Gastroesophageal sphincter (tissue), 4 donors: ENCODE data around the gene HSPA9. TPM values are rescaled to one million over a fixed set of nuclear protein-coding genes. Genes with fewer than 3 reads are reported as not detected.
"Not testable (repeated sequence)": the region's sequence is repeated elsewhere in the genome, so short reads cannot be mapped to it uniquely, and the experiment has no call there.

ENCODE experiments used
- ATAC-seq: fragments of 150-250 bp; one replicate; pipeline ENCODE4 v1.9.1; 2016; ENCODE audit warnings: mild to moderate bottlenecking, moderate library complexity
- H3K27ac ChIP-seq, 4 donors: fragments of 200-600 bp; sonication (generic) in 3 of 4; 1 replicate in 3 of 4; 2 replicates in 1 of 4; pipeline ENCODE4 v1.5.1; 2016 to 2019
- H3K27me3 ChIP-seq: fragments of 200-600 bp; sonication (generic); one replicate; pipeline ENCODE4 v1.5.1; 2019
- H3K36me3 ChIP-seq, 2 donors: fragments of 200-600 bp; sonication (generic); one replicate each; pipeline ENCODE4 v1.5.1; 2019; ENCODE audit warnings: control low read depth in 1 of 2
- H3K4me1 ChIP-seq, 3 donors: fragments of 200-600 bp; sonication (generic); 1 replicate in 2 of 3; 2 replicates in 1 of 3; pipeline ENCODE4 v1.5.1; 2016 to 2019; ENCODE audit warnings: control low read depth in 2 of 3
- H3K4me3 ChIP-seq, 2 donors: fragments of 200-600 bp; sonication (generic); one replicate each; pipeline ENCODE4 v1.5.1; 2019; ENCODE audit warnings: mild to moderate bottlenecking in 1 of 2, moderate library complexity in 1 of 2
- H3K9me3 ChIP-seq, 3 donors: fragments of 200-600 bp; sonication (generic); one replicate each; pipeline ENCODE4 v1.5.1; 2017 to 2019; ENCODE audit warnings: control low read depth in 2 of 3
- EP300 ChIP-seq: sonication (generic); formaldehyde crosslinking; IDR thresholded peaks from one replicate; pipeline ENCODE4 v1.6.1; 2017; ENCODE audit warnings: antibody characterized with exemption, mild to moderate bottlenecking
- POLR2A ChIP-seq, 2 donors: fragments of 450-650 bp; IDR thresholded peaks; one replicate each; pipeline ENCODE4 v1.6.1; 2017; ENCODE audit warnings: antibody characterized with exemption in 2 of 2, mild to moderate bottlenecking in 2 of 2, moderate library complexity in 1 of 2
- POLR2AphosphoS5 ChIP-seq: sonication (generic); formaldehyde crosslinking; IDR thresholded peaks from one replicate; pipeline ENCODE4 v1.6.1; 2017; ENCODE audit warnings: antibody characterized with exemption
- WGBS, 2 donors: methylation state at CpG; one replicate each; pipeline ENCODE4 v1.1.5; 2018; ENCODE audit warnings: low coverage in 1 of 2; 5-methylcytosine and 5-hydroxymethylcytosine counted together
- total RNA-seq, 4 donors: library from RNA; depleted of rRNA; stranded (reverse); fragments of >200 nt; gene quantifications; one replicate each; pipeline ENCODE4 v1.1.0, GENCODE V29; 2016
- TF ChIP-seq, protein P1 (sequence below), 4 experiments: fragments of 200-600 bp in 2 of 4; fragments of 450-650 bp in 2 of 4; sonication (generic) in 1 of 4; IDR thresholded peaks; one replicate each; pipeline ENCODE4 v1.5.1; 2017 to 2019; ENCODE audit warnings: antibody characterized with exemption in 4 of 4, mild to moderate bottlenecking in 2 of 4, moderate library complexity in 2 of 4

Gene HSPA9
- total RNA-seq, 4 donors from 2014 or later, result 201 to 367 (median 267) TPM

DNA sequence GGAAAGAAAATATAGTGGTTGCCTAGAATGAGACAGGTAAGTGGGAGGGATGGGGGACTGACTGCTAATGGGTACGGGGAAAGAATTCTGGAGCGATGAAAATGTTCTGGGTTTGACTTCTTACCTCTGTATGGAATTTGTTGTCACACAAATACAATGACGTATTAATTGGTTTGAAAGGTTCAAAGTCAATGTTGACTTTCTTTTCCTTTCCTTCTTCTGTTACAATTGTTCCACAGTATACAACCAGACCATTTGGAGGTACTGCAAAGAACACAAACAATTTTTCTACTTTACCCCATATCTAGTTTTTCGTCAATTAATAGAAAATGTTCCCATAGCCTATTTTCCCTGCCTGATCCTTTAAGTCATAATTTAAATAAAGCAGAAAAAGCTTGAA, 57.8 kb downstream of the HSPA9 start:
- Histone ChIP-seq H3K9me3 (no peaks in the 10 kb centered on the region), H3K4me3 (no peak overlapping the region), H3K36me3 (peaks cover 9 to 62% of the 10 kb centered on the region in 2 donors), H3K27ac (no peak overlapping the region), H3K4me1 (peaks cover 0 to 15% (median 0%) of the 10 kb centered on the region in 3 donors), H3K27me3 (no peaks in the 10 kb centered on the region)
- no peak for ATAC-seq
- TF ChIP-seq POLR2AphosphoS5, result no peak
- no peak for TF ChIP-seq POLR2A (IDR thresholded peaks at IDR 0.05)
- no peak for TF ChIP-seq EP300
- TF ChIP-seq, protein P1, sequence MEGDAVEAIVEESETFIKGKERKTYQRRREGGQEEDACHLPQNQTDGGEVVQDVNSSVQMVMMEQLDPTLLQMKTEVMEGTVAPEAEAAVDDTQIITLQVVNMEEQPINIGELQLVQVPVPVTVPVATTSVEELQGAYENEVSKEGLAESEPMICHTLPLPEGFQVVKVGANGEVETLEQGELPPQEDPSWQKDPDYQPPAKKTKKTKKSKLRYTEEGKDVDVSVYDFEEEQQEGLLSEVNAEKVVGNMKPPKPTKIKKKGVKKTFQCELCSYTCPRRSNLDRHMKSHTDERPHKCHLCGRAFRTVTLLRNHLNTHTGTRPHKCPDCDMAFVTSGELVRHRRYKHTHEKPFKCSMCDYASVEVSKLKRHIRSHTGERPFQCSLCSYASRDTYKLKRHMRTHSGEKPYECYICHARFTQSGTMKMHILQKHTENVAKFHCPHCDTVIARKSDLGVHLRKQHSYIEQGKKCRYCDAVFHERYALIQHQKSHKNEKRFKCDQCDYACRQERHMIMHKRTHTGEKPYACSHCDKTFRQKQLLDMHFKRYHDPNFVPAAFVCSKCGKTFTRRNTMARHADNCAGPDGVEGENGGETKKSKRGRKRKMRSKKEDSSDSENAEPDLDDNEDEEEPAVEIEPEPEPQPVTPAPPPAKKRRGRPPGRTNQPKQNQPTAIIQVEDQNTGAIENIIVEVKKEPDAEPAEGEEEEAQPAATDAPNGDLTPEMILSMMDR (IDR thresholded peaks at IDR 0.05), result no peak
- WGBS, 2 donors, result 91 to 92% methylated on average over 4 of the region's 4 CpGs

DNA sequence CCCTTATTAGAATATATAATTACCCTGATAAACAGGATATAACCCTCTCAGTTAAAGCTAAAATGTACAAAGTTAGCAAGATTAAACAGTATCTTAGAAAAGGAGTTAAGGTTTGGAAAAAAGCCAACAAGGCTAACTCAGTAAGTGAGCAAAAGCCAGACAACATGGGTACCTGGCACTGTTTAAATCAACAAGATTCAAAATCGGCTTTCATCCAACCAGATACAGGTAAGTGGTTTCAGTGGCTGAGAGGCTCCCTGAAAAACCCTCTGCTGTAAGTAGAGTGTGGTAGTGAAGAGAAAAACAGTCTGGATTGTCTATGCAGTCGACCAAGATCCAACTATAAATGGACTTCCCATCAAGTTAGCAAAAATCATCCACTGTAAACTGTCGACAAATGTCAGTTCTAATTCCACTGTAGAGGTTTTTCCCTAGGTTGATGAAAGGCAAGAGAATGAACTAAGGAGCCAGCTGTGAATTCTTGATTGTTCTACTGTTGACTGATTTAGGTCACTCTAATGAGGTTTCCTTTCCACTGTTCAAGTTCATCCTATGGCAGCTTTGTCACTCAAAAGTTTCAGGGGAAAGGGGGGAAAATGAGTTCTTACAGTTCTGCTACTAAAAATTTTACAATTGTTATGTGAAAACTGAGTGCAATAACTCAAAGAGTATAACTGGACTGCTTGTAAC, 59.5 kb downstream of the HSPA9 start:
- TF ChIP-seq POLR2AphosphoS5 (no peak), POLR2A (IDR thresholded peaks at IDR 0.05) (no peak), EP300 (no peak)
- TF ChIP-seq, protein P1 (IDR thresholded peaks at IDR 0.05), result no peak
- Histone ChIP-seq H3K4me3 (no peak overlapping the region), H3K4me1 (peaks cover 0 to 5% (median 0%) of the 10 kb centered on the region in 3 donors), H3K27ac (no peak overlapping the region), H3K27me3 (no peaks in the 10 kb centered on the region), H3K9me3 (no peaks in the 10 kb centered on the region), H3K36me3 (peaks cover 9 to 77% of the 10 kb centered on the region in 2 donors)
- no peak for ATAC-seq
- 76 to 80% methylated on average over 3 of the region's 3 CpGs for WGBS, 2 donors

DNA sequence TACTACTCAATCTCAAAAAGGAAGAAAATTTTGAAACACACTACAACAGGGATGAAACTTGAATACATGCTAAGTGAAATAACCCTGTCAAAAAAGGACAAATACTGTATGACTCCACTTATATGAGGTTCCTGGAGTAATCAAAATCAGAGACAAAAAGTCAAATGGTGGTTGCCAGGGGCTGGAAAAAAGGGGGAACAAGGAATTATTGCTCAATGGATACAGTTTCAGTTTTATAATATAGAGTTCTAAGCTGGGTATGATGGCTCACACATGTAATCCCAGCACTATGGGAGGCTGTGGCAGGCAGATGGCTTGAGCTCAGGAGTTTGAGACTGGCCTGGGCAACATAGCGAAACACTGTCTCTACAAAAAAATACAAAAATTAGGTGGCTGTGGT, 61.2 kb downstream of the HSPA9 start:
- Histone ChIP-seq H3K9me3 (no peaks in the 10 kb centered on the region), H3K36me3 (peaks cover 9 to 94% of the 10 kb centered on the region in 2 donors), H3K27ac (no peak overlapping the region), H3K27me3 (no peaks in the 10 kb centered on the region), H3K4me3 (no peak overlapping the region), H3K4me1 (no peaks in the 10 kb centered on the region)
- no peak for ATAC-seq
- TF ChIP-seq, protein P1 (IDR thresholded peaks at IDR 0.05), result no peak
- TF ChIP-seq POLR2AphosphoS5 (no peak), POLR2A (IDR thresholded peaks at IDR 0.05) (no peak), EP300 (no peak)
- WGBS, 2 donors, result 75 to 100% methylated on average over 1 of the region's 1 CpG

DNA sequence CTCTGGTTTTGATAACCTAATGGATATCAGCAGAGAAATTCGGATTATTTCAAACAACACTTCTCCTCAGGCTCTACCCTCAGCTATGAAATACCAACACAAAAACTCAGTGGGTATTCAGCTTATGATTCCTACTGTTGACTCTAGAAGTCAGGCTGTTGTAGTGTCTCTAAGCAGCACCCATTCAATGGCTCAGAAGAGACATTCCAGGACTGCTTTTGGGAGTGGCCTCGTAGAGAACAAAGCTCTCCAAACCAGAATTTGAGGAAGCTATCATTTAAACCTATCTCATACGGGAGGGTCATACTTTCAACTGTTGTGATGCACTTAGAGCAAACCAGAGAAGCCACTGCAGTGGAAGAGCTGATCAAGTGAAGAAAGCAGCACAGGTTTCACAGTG, 66.2 kb downstream of the HSPA9 start:
- Histone ChIP-seq H3K27ac (no peak overlapping the region), H3K27me3 (no peaks in the 10 kb centered on the region), H3K36me3 (peaks cover 9 to 81% of the 10 kb centered on the region in 2 donors), H3K4me3 (no peak overlapping the region), H3K4me1 (peaks cover 3 to 17% (median 5%) of the 10 kb centered on the region in 3 donors), H3K9me3 (no peaks in the 10 kb centered on the region)
- TF ChIP-seq, protein P1 (IDR thresholded peaks at IDR 0.05), result no peak
- TF ChIP-seq EP300 (no peak), POLR2AphosphoS5 (no peak), POLR2A (IDR thresholded peaks at IDR 0.05) (no peak)
- 13 to 70% methylated on average over 2 to 3 of the region's 3 CpGs for WGBS, 2 donors
- ATAC-seq, result no peak

DNA sequence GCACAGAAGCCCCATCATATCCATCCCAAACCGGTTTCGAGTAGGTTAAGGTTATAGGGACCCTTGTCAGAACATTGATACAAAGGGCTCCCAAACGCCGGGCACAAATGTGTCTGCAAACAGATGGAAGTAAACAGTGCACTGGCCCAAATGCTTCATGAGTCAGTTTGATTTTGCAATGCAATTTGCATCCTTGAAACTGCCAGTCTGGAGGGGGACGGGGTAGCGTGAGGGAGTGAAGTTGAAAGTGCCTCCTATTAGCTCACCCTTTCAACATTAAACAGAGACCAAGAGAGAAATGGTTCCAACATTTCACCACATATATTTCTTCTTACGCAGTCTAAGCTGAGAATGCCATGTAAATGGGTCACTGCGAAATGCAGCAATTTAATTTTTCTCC, 67.7 kb downstream of the HSPA9 start:
- H3K9me3 ChIP-seq, H3K27ac ChIP-seq, ATAC-seq, H3K27me3 ChIP-seq, H3K4me3 ChIP-seq: not testable (repeated sequence)
- H3K36me3 ChIP-seq, result peaks cover 5 to 67% of the 10 kb centered on the region in 2 donors
- 80 to 82% methylated on average over 6 to 8 of the region's 8 CpGs for WGBS, 2 donors
- peaks cover 3 to 32% (median 10%) of the 10 kb centered on the region in 3 donors for H3K4me1 ChIP-seq
